ENCODE measurements around the gene CCDC192.

CCDC192 gene

GRCh38 chr5:127958421-127959011 is 255.3 kb downstream of the CCDC192 start:
- DNase-seq (ENCODE audit: low spot score), result peak; percentile 94

GRCh38 chr5:127959152-127959764 is 256.1 kb downstream of the CCDC192 start:
- DNase-seq (ENCODE audit: low spot score), result peak; percentile 88

- no peak for DNase-seq (ENCODE audit: low spot score)
These were observed 257.1 kb downstream of the CCDC192 start for GRCh38 chr5:127960270-127960691.

- DNase-seq (ENCODE audit: low spot score), result no peak
These were observed 258.0 kb downstream of the CCDC192 start for GRCh38 chr5:127961006-127961762.

- DNase-seq (ENCODE audit: low spot score), result peak; percentile 52
These were observed 258.6 kb downstream of the CCDC192 start for GRCh38 chr5:127961763-127962145.

GRCh38 chr5:127962491-127962890 is 259.3 kb downstream of the CCDC192 start:
- DNase-seq (ENCODE audit: low spot score), result no peak

- no peak for DNase-seq (ENCODE audit: low spot score)
These were observed 260.0 kb downstream of the CCDC192 start for GRCh38 chr5:127963233-127963632.

- no peak for DNase-seq (ENCODE audit: low spot score)
These were observed 260.7 kb downstream of the CCDC192 start for GRCh38 chr5:127963931-127964330.

- no peak for DNase-seq (ENCODE audit: low spot score)
These were observed 264.3 kb downstream of the CCDC192 start for GRCh38 chr5:127967323-127967982.

GRCh38 chr5:127967983-127968592 is 264.9 kb downstream of the CCDC192 start:
- DNase-seq (ENCODE audit: low spot score), result no peak

GRCh38 chr5:127969002-127969401 is 265.8 kb downstream of the CCDC192 start:
- no peak for DNase-seq (ENCODE audit: low spot score)

GRCh38 chr5:127969651-127970050 is 266.5 kb downstream of the CCDC192 start:
- no peak for DNase-seq (ENCODE audit: low spot score)

- no peak for DNase-seq (ENCODE audit: low spot score)
These were observed 266.9 kb downstream of the CCDC192 start for GRCh38 chr5:127970081-127970480.

- DNase-seq (ENCODE audit: low spot score), result no peak
These were observed 267.7 kb downstream of the CCDC192 start for GRCh38 chr5:127970854-127971425.

- DNase-seq (ENCODE audit: low spot score), result no peak
These were observed 272.8 kb downstream of the CCDC192 start for GRCh38 chr5:127975961-127976360.

GRCh38 chr5:127976525-127976924 is 273.3 kb downstream of the CCDC192 start:
- DNase-seq (ENCODE audit: low spot score), result no peak

- no peak for DNase-seq (ENCODE audit: low spot score)
These were observed 274.0 kb downstream of the CCDC192 start for GRCh38 chr5:127976991-127977717.

GRCh38 chr5:127978738-127979300 is 275.6 kb downstream of the CCDC192 start:
- DNase-seq (ENCODE audit: low spot score), result no peak

- DNase-seq (ENCODE audit: low spot score), result no peak
These were observed 276.3 kb downstream of the CCDC192 start for GRCh38 chr5:127979475-127979874.

- DNase-seq (ENCODE audit: low spot score), result no peak
These were observed 277.7 kb downstream of the CCDC192 start for GRCh38 chr5:127980843-127981242.

- no peak for DNase-seq (ENCODE audit: low spot score)
These were observed 278.3 kb downstream of the CCDC192 start for GRCh38 chr5:127981498-127981897.

Data from SW480 (cell line).